Naive thymus-derived CD4-positive, alpha-beta T cell (primary cell): ENCODE measurements around the gene LCN1. TPM values are rescaled to one million over a fixed set of nuclear protein-coding genes. Genes with fewer than 3 reads are reported as not detected.

Experiments used
- ATAC-seq: fragments of 150-1000 bp; cut with Tn5 transposase; 2 replicates; pipeline ENCODE4 v1.10.0; 2021; ENCODE audit warnings: mild to moderate bottlenecking, moderate library complexity
- CTCF ChIA-PET: fragments of 350-600 bp; sonication (Branson Sonifier 250); formaldehyde crosslinking; loops from one replicate; lab custom pipeline; 2021; ENCODE audit warnings: antibody characterized with exemption; lab: Charles Lee
- POLR2A ChIA-PET: fragments of 350-600 bp; sonication (Branson Sonifier 250); formaldehyde crosslinking; loops from one replicate; lab custom pipeline; 2021; ENCODE audit warnings: antibody characterized with exemption, inconsistent platforms; lab: Charles Lee
- DNase-seq, 9 donors: peaks; one replicate each; pipeline versions ENCODE4 v3.0.0 to v3.0.0-alpha.2; 2020 to 2022; ENCODE audit warnings: mixed read lengths in 1 of 9
- H3K27ac ChIP-seq: one replicate; pipeline ENCODE4 v1.7.0; 2013; ENCODE audit warnings: mild to moderate bottlenecking, low read depth, low read length, moderate library complexity
- H3K27me3 ChIP-seq, 2 donors: one replicate each; pipeline ENCODE4 v1.7.0; 2013; ENCODE audit warnings: low read length in 2 of 2, mild to moderate bottlenecking in 2 of 2, moderate library complexity in 2 of 2; ENCODE audit not compliant: control insufficient read depth in 2 of 2, insufficient read depth in 2 of 2
- H3K36me3 ChIP-seq, 3 experiments: 1 replicate in 2 of 3; 2 replicates in 1 of 3; pipeline ENCODE4 v1.7.0; 2013; ENCODE audit warnings: low read length in 3 of 3, mild to moderate bottlenecking in 3 of 3, moderate library complexity in 1 of 3; ENCODE audit not compliant: insufficient read depth in 3 of 3, control insufficient read depth in 2 of 3
- H3K4me1 ChIP-seq, 2 donors: one replicate each; pipeline ENCODE4 v1.7.0; 2013; ENCODE audit warnings: low read length in 2 of 2, mild to moderate bottlenecking in 2 of 2, moderate library complexity in 1 of 2; ENCODE audit not compliant: control insufficient read depth in 2 of 2, insufficient read depth in 2 of 2
- H3K4me3 ChIP-seq: 2 replicates; pipeline ENCODE4 v1.7.0; 2013; ENCODE audit warnings: mild to moderate bottlenecking, low read length
- H3K9me3 ChIP-seq, 3 experiments: 1 replicate in 2 of 3; 2 replicates in 1 of 3; pipeline ENCODE4 v1.7.0; 2013; ENCODE audit warnings: low read length in 3 of 3; ENCODE audit not compliant: control insufficient read depth in 2 of 3
- H3K27ac Mint-ChIP-seq, 9 donors: one replicate each; pipeline ENCODE4 v1.8.0; 2020 to 2022; ENCODE audit warnings: mixed read lengths in 9 of 9, mild to moderate bottlenecking in 8 of 9, moderate library complexity in 5 of 9, inconsistent platforms in 2 of 9
- H3K27me3 Mint-ChIP-seq, 5 donors: one replicate each; pipeline ENCODE4 v1.8.0; 2021 to 2022; ENCODE audit warnings: mixed read lengths in 5 of 5, mild to moderate bottlenecking in 1 of 5
- H3K36me3 Mint-ChIP-seq, 5 donors: one replicate each; pipeline ENCODE4 v1.8.0; 2020 to 2022; ENCODE audit warnings: mixed read lengths in 5 of 5, mild to moderate bottlenecking in 3 of 5, inconsistent platforms in 1 of 5
- H3K4me1 Mint-ChIP-seq, 7 donors: one replicate each; pipeline ENCODE4 v1.8.0; 2020 to 2022; ENCODE audit warnings: mixed read lengths in 7 of 7, mild to moderate bottlenecking in 3 of 7, inconsistent platforms in 1 of 7
- H3K4me3 Mint-ChIP-seq, 10 donors: one replicate each; pipeline ENCODE4 v1.8.0; 2020 to 2022; ENCODE audit warnings: mild to moderate bottlenecking in 10 of 10, mixed read lengths in 10 of 10, moderate library complexity in 6 of 10, inconsistent platforms in 2 of 10
- H3K9me3 Mint-ChIP-seq, 11 donors: one replicate each; pipeline ENCODE4 v1.8.0; 2020 to 2022; ENCODE audit warnings: mixed read lengths in 11 of 11, mild to moderate bottlenecking in 4 of 11, inconsistent platforms in 1 of 11, moderate library complexity in 1 of 11
- intact Hi-C, 2 donors: fragments of 100-400 bp; cut with micrococcal nuclease; formaldehyde crosslinking; loops; one replicate each; pipeline ENCODE4 v1.15.1; 2023
- polyA plus RNA-seq, 2 donors: library from polyadenylated mRNA; unstranded; fragments of 300-500 nt; fragmentation: Illumina TruSeq; gene quantifications; one replicate each; pipeline ENCODE4 v1.2.3, GENCODE V29; 2021
- total RNA-seq, 6 experiments: library from RNA in 5 of 6; stranded (reverse) in 5 of 6; gene quantifications; 1 replicate in 5 of 6; 2 replicates in 1 of 6; pipeline ENCODE4 v1.2.3 and lab custom pipeline; 2021 to 2026

The LCN1 gene
- total and polyA plus RNA-seq, 7 experiments from 2014 or later, result not detected

- Histone ChIP-seq H3K4me1 (no peaks in the 10 kb centered on the region), H3K27me3 (no peaks in the 10 kb centered on the region), H3K4me3 (no peak overlapping the region), H3K36me3 (no peaks in the 10 kb centered on the region), H3K9me3 (no peaks in the 10 kb centered on the region), H3K27ac (no peak overlapping the region)
- ChIA-PET CTCF (no interaction called here), POLR2A (no interaction called here)
- peaks cover 0 to 26% (median 12%) of the 10 kb centered on the region in 5 donors for H3K27me3 Mint-ChIP-seq
- DNase-seq (no peak), ATAC-seq (no peak)
- H3K27ac Mint-ChIP-seq, result no peak overlapping the region
- intact Hi-C loops, result no loop called here
- H3K4me3 Mint-ChIP-seq, result no peak overlapping the region
- peaks cover 0 to 1% (median 0%) of the 10 kb centered on the region in 11 donors for H3K9me3 Mint-ChIP-seq
- H3K4me1 Mint-ChIP-seq, result no peaks in the 10 kb centered on the region
- H3K36me3 Mint-ChIP-seq, result no peaks in the 10 kb centered on the region
These were observed 32.7 kb upstream of the LCN1 start for GRCh38 chr9:135488527-135488926.

- Mint-ChIP-seq H3K4me1 (no peaks in the 10 kb centered on the region), H3K36me3 (no peaks in the 10 kb centered on the region), H3K27ac (no peak overlapping the region), H3K9me3 (peaks cover 0 to 1% (median 0%) of the 10 kb centered on the region in 11 donors), H3K27me3 (peaks cover 0 to 20% (median 7%) of the 10 kb centered on the region in 5 donors), H3K4me3 (no peak overlapping the region)
- intact Hi-C loops, result no loop called here
- Histone ChIP-seq H3K4me1 (no peaks in the 10 kb centered on the region), H3K4me3 (no peak overlapping the region), H3K9me3 (no peaks in the 10 kb centered on the region), H3K27ac (no peak overlapping the region), H3K36me3 (no peaks in the 10 kb centered on the region), H3K27me3 (no peaks in the 10 kb centered on the region)
- ATAC-seq, result no peak
- POLR2A ChIA-PET, result interaction anchor here (0.5 kb wide), 1 partner anchor 20 kb away, joined by 7 read pairs; no protein-coding TSS in a partner anchor
- DNase-seq, result no peak
- CTCF ChIA-PET, result interaction anchor here (1.0 kb wide), 1 partner anchor 16 kb away, joined by 4 read pairs; no protein-coding TSS in a partner anchor
These were observed 31.9 kb upstream of the LCN1 start for GRCh38 chr9:135489188-135489906.

- ChIA-PET CTCF (interaction anchor here (1.0 kb wide), 1 partner anchor 15 kb away, joined by 4 read pairs; no protein-coding TSS in a partner anchor), POLR2A (no interaction called here)
- Mint-ChIP-seq H3K27ac (no peak overlapping the region), H3K27me3 (peaks cover under 1 to 13% (median 5%) of the 10 kb centered on the region in 5 donors), H3K4me1 (no peaks in the 10 kb centered on the region), H3K9me3 (no peaks in the 10 kb centered on the region), H3K4me3 (no peak overlapping the region), H3K36me3 (no peaks in the 10 kb centered on the region)
- Histone ChIP-seq H3K9me3 (no peaks in the 10 kb centered on the region), H3K4me3 (no peak overlapping the region), H3K27ac (no peak overlapping the region), H3K27me3 (no peaks in the 10 kb centered on the region), H3K4me1 (no peaks in the 10 kb centered on the region), H3K36me3 (no peaks in the 10 kb centered on the region)
- intact Hi-C loops, result no loop called here
- DNase-seq, result no peak
- ATAC-seq, result no peak
These were observed 30.9 kb upstream of the LCN1 start for GRCh38 chr9:135490166-135490870.

- no peaks in the 10 kb centered on the region for H3K36me3 Mint-ChIP-seq
- no peaks in the 10 kb centered on the region for H3K9me3 Mint-ChIP-seq
- ChIA-PET POLR2A (no interaction called here), CTCF (no interaction called here)
- Histone ChIP-seq H3K4me1 (no peaks in the 10 kb centered on the region), H3K9me3 (no peaks in the 10 kb centered on the region), H3K36me3 (no peaks in the 10 kb centered on the region), H3K4me3 (no peak overlapping the region), H3K27me3 (no peaks in the 10 kb centered on the region), H3K27ac (no peak overlapping the region)
- intact Hi-C loops, result no loop called here
- H3K4me1 Mint-ChIP-seq, result no peaks in the 10 kb centered on the region
- ATAC-seq (no peak), DNase-seq (no peak)
- H3K27ac Mint-ChIP-seq, result no peak overlapping the region
- H3K4me3 Mint-ChIP-seq, result no peak overlapping the region
- peaks cover 0 to 11% (median 4%) of the 10 kb centered on the region in 5 donors for H3K27me3 Mint-ChIP-seq
These were observed 30.2 kb upstream of the LCN1 start for GRCh38 chr9:135490980-135491464.

- no peaks in the 10 kb centered on the region for H3K36me3 ChIP-seq
- intact Hi-C loops, result no loop called here
- H3K4me1 ChIP-seq, result no peaks in the 10 kb centered on the region
- Mint-ChIP-seq H3K9me3 (no peaks in the 10 kb centered on the region), H3K36me3 (no peaks in the 10 kb centered on the region), H3K27ac (no peak overlapping the region), H3K4me1 (no peaks in the 10 kb centered on the region), H3K4me3 (no peak overlapping the region), H3K27me3 (peaks cover 0 to 11% (median 4%) of the 10 kb centered on the region in 5 donors)
- no peaks in the 10 kb centered on the region for H3K27me3 ChIP-seq
- H3K9me3 ChIP-seq, result no peaks in the 10 kb centered on the region
- DNase-seq (no peak), ATAC-seq (no peak)
- no peak overlapping the region for H3K4me3 ChIP-seq
- CTCF ChIA-PET, result no interaction called here
- POLR2A ChIA-PET, result no interaction called here
- H3K27ac ChIP-seq, result no peak overlapping the region
These were observed 29.5 kb upstream of the LCN1 start for GRCh38 chr9:135491764-135492163.

GRCh38 chr9:135492886-135493669 is 28.2 kb upstream of the LCN1 start:
- no peak overlapping the region for H3K4me3 Mint-ChIP-seq
- CTCF ChIA-PET, result interaction anchor here (0.7 kb wide), 1 partner anchor 91 kb away, joined by 3 read pairs; no protein-coding TSS in a partner anchor
- H3K27ac ChIP-seq, result no peak overlapping the region
- intact Hi-C loops, result no loop called here
- DNase-seq, result no peak
- H3K4me1 ChIP-seq, result no peaks in the 10 kb centered on the region
- no peaks in the 10 kb centered on the region for H3K9me3 Mint-ChIP-seq
- no peaks in the 10 kb centered on the region for H3K36me3 Mint-ChIP-seq
- POLR2A ChIA-PET, result no interaction called here
- no peaks in the 10 kb centered on the region for H3K9me3 ChIP-seq
- H3K27me3 Mint-ChIP-seq, result peaks cover 0 to 11% (median 4%) of the 10 kb centered on the region in 5 donors
- H3K27ac Mint-ChIP-seq, result no peak overlapping the region
- H3K27me3 ChIP-seq, result no peaks in the 10 kb centered on the region
- H3K4me3 ChIP-seq, result no peak overlapping the region
- ATAC-seq, result no peak
- H3K4me1 Mint-ChIP-seq, result no peaks in the 10 kb centered on the region
- no peaks in the 10 kb centered on the region for H3K36me3 ChIP-seq
